Stimulated activated naive B cell treated with anti-CD40 and anti-IgM and Interleukin-4, amounts not matched to agents 10 μg/mL and 1 μg/mL and 100 μg/mL, for 72 hours (primary cell): ENCODE measurements around the gene CROCC2.

Source experiments
- ATAC-seq, 2 donors: fragments of 150-1000 bp; cut with Tn5 transposase; replicated peaks; 2 replicates each; pipeline ENCODE4 v1.10.0; 2021; ENCODE audit warnings: moderate library complexity in 1 of 2
- DNase-seq: peaks from one replicate; pipeline ENCODE4 v3.0.0; 2021
- H3K27ac Mint-ChIP-seq: one replicate; pipeline ENCODE4 v1.8.0; 2022; ENCODE audit warnings: mild to moderate bottlenecking, mixed read lengths
- H3K27me3 Mint-ChIP-seq, 2 donors: one replicate each; pipeline ENCODE4 v1.8.0; 2022; ENCODE audit warnings: mixed read lengths in 2 of 2
- H3K36me3 Mint-ChIP-seq, 2 donors: one replicate each; pipeline ENCODE4 v1.8.0; 2022; ENCODE audit warnings: mixed read lengths in 2 of 2, mild to moderate bottlenecking in 1 of 2
- H3K4me1 Mint-ChIP-seq, 2 donors: one replicate each; pipeline ENCODE4 v1.8.0; 2022; ENCODE audit warnings: mixed read lengths in 2 of 2, mild to moderate bottlenecking in 1 of 2
- H3K4me3 Mint-ChIP-seq, 2 donors: one replicate each; pipeline ENCODE4 v1.8.0; 2022; ENCODE audit warnings: mild to moderate bottlenecking in 2 of 2, mixed read lengths in 2 of 2, moderate library complexity in 1 of 2
- H3K9me3 Mint-ChIP-seq, 2 donors: one replicate each; pipeline ENCODE4 v1.8.0; 2022; ENCODE audit warnings: mixed read lengths in 2 of 2, mild to moderate bottlenecking in 1 of 2

CROCC2 gene

GRCh38 chr2:240906141-240906910, at the start of gene CROCC2:
CROCC2 (plus strand) TSS chr2:240906336; CDS start chr2:240906514, 178 bp downstream.
- no peak for ATAC-seq
- peaks cover 4 to 19% of the 10 kb centered on the region in 2 donors for H3K27me3 Mint-ChIP-seq
- no peak within 1 kb of the TSS for H3K27ac Mint-ChIP-seq
- no peak within 1 kb of the TSS for H3K4me3 Mint-ChIP-seq
- H3K36me3 Mint-ChIP-seq: no peaks in the 10 kb centered on the region
- no peaks in the 10 kb centered on the region for H3K9me3 Mint-ChIP-seq
- H3K4me1 Mint-ChIP-seq: no peaks in the 10 kb centered on the region
- DNase-seq: no peak

- ATAC-seq: no peak
- Mint-ChIP-seq H3K4me3 (no peak overlapping the region), H3K4me1 (no peaks in the 10 kb centered on the region), H3K27me3 (peaks cover 11 to 30% of the 10 kb centered on the region in 2 donors), H3K9me3 (peaks cover 4 to 8% of the 10 kb centered on the region in 2 donors), H3K27ac (no peak overlapping the region), H3K36me3 (peaks cover 0 to 3% of the 10 kb centered on the region in 2 donors)
- DNase-seq: no peak
Measured at GRCh38 chr2:240857039-240858008, 48.8 kb upstream of the CROCC2 start.

- DNase-seq: no peak
- peaks cover 4 to 8% of the 10 kb centered on the region in 2 donors for H3K9me3 Mint-ChIP-seq
- ATAC-seq: no peak
Measured at GRCh38 chr2:240858321-240858720, 47.8 kb upstream of the CROCC2 start.

GRCh38 chr2:240858871-240859270, 47.3 kb upstream of the CROCC2 start:
- peaks cover 9 to 26% of the 10 kb centered on the region in 2 donors for H3K27me3 Mint-ChIP-seq
- no peaks in the 10 kb centered on the region for H3K4me1 Mint-ChIP-seq
- DNase-seq (no peak), ATAC-seq (no peak)
- H3K36me3 Mint-ChIP-seq: peaks cover 0 to 3% of the 10 kb centered on the region in 2 donors
- H3K27ac Mint-ChIP-seq: no peak overlapping the region
- peaks cover 3 to 4% of the 10 kb centered on the region in 2 donors for H3K9me3 Mint-ChIP-seq
- H3K4me3 Mint-ChIP-seq: no peak overlapping the region

More at GRCh38 chr2:240858321-240858720, 47.8 kb upstream of the CROCC2 start:
- H3K36me3 Mint-ChIP-seq: peaks cover 0 to 3% of the 10 kb centered on the region in 2 donors
- H3K27ac Mint-ChIP-seq: no peak overlapping the region
- H3K4me3 Mint-ChIP-seq: no peak overlapping the region
- no peaks in the 10 kb centered on the region for H3K4me1 Mint-ChIP-seq
- peaks cover 9 to 26% of the 10 kb centered on the region in 2 donors for H3K27me3 Mint-ChIP-seq

DNA sequence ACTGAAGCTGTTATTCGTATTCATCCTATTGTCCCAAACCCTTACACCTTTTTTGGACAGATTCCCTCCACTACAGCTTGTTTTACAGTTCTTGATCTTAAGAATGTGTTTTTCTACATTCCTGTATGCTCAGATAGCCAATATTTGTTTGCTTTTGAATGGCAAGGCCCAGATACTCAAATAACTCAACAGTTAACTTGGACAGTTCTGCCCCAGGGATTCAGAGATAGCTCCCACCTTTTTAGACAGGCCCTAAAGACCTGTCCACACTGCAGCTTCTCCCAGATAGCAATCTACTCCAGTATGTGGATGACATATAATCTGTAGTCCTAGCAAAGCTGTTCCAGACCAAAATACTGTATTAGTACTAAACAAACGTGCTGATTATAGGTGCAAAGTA, 44.6 kb upstream of the CROCC2 start:
- Mint-ChIP-seq H3K36me3 (no peaks in the 10 kb centered on the region), H3K27me3 (peaks cover 15 to 22% of the 10 kb centered on the region in 2 donors), H3K4me1 (peaks cover 0 to 3% of the 10 kb centered on the region in 2 donors), H3K4me3 (no peak overlapping the region), H3K9me3 (no peaks in the 10 kb centered on the region), H3K27ac (no peak overlapping the region)
- DNase-seq (no peak), ATAC-seq (no peak)

- peaks cover 0 to 3% of the 10 kb centered on the region in 2 donors for H3K4me1 Mint-ChIP-seq
- no peak for DNase-seq
- no peaks in the 10 kb centered on the region for H3K36me3 Mint-ChIP-seq
- H3K27ac Mint-ChIP-seq: no peak overlapping the region
- no peaks in the 10 kb centered on the region for H3K9me3 Mint-ChIP-seq
- H3K27me3 Mint-ChIP-seq: peaks cover 8 to 14% of the 10 kb centered on the region in 2 donors
- no peak for ATAC-seq
- H3K4me3 Mint-ChIP-seq: no peak overlapping the region
Measured at GRCh38 chr2:240864475-240864874, 41.7 kb upstream of the CROCC2 start.

- DNase-seq (no peak), ATAC-seq (no peak)
- Mint-ChIP-seq H3K27me3 (peaks cover 6 to 16% of the 10 kb centered on the region in 2 donors), H3K9me3 (no peaks in the 10 kb centered on the region), H3K4me1 (peaks cover 0 to 3% of the 10 kb centered on the region in 2 donors), H3K4me3 (no peak overlapping the region), H3K36me3 (no peaks in the 10 kb centered on the region), H3K27ac (no peak overlapping the region)
Measured at GRCh38 chr2:240865391-240865790, 40.7 kb upstream of the CROCC2 start.

GRCh38 chr2:240868286-240869108, 37.6 kb upstream of the CROCC2 start, which contains the start of gene AGXT:
AGXT (plus strand) TSS chr2:240868824; CDS start chr2:240868866, 42 bp downstream.
- H3K4me1 Mint-ChIP-seq: peaks cover 0 to 3% of the 10 kb centered on the region in 2 donors
- no peaks in the 10 kb centered on the region for H3K36me3 Mint-ChIP-seq
- H3K4me3 Mint-ChIP-seq: no peak within 1 kb of the TSS
- peaks cover 6 to 25% of the 10 kb centered on the region in 2 donors for H3K27me3 Mint-ChIP-seq
- no peaks in the 10 kb centered on the region for H3K9me3 Mint-ChIP-seq
- ATAC-seq (no peak), DNase-seq (no peak)
- H3K27ac Mint-ChIP-seq: no peak within 1 kb of the TSS

DNA sequence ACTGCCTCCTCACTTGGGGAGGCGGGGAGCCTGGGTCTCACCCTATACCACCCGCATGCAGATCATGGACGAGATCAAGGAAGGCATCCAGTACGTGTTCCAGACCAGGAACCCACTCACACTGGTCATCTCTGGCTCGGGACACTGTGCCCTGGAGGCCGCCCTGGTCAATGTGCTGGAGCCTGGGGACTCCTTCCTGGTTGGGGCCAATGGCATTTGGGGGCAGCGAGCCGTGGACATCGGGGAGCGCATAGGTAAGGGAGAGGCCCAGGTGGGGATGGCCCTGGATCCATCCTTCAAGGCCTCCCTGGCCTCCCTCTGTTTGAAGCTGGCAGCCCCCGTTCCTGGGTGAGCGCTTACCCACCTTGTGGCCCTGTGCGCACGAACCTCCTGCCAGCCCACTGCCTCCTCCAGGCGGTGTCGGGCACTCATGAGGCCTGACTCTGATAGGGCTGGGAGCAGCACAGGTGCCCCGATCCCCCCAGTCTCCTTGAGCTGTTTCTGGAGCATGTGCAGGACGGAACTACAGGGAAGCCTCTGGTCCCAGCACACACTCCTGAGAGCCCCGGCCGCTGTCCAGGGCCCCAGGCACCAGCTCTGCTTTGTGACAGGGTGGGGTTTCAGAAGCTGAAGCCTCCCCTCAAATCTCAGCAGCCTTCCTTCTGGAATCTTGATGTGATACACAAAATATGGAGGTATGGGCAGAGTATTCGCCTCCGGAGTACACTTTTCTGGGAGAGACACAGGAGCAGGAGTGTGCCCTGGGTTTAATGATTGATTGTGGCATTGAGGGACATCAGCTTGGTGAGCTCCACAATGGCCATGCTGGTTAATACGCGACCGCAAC, 36.8 kb upstream of the CROCC2 start:
- no peaks in the 10 kb centered on the region for H3K9me3 Mint-ChIP-seq
- no peak for DNase-seq
- no peak overlapping the region for H3K4me3 Mint-ChIP-seq
- peaks cover 6 to 25% of the 10 kb centered on the region in 2 donors for H3K27me3 Mint-ChIP-seq
- peaks cover 0 to 3% of the 10 kb centered on the region in 2 donors for H3K4me1 Mint-ChIP-seq
- no peak overlapping the region for H3K27ac Mint-ChIP-seq
- no peak for ATAC-seq
- H3K36me3 Mint-ChIP-seq: no peaks in the 10 kb centered on the region

DNA sequence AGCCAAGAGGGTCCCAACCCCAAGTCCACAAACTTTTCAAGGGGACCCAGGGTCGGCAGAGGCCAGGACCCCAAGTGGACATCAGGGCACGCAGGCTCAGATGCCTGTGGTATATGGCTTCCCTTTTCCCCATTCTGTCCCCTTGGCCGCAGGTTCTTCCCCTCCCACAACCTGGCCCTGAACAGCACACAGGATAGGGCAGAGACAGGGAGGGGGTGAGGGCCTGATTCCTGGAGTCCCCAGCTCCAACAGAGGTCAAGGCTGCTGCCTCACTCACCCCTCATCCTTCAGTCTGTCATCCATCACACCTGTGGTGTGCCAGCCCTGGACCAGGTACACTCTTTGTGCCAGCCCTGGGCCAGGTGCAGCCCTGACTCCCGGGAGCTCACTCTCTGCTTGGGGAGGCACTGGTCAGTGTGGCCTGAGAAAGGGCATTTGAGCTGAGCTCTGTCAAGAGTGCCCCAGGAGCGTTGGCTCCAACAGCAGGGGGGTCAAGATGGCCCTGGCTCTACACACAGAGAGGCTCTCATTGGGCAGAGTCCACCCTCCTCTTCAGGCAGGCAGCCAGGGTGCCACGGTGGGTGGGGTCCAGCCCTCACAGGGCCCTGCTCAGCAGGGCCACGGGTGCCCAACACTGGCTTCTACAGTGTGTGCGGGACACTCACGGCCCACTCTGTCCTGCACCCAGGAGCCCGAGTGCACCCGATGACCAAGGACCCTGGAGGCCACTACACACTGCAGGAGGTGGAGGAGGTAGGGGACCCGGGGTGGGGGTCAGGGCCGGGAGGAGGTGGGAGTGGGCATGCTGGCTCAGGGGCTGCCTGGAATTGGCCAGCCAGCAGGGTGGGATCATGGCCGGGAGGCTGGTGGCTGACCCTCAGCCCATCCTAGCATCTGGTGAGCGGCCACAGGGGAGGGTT, 35.9 kb upstream of the CROCC2 start:
- Mint-ChIP-seq H3K36me3 (no peaks in the 10 kb centered on the region), H3K9me3 (no peaks in the 10 kb centered on the region), H3K27me3 (peaks cover 4 to 23% of the 10 kb centered on the region in 2 donors), H3K4me1 (peaks cover 0 to 3% of the 10 kb centered on the region in 2 donors), H3K27ac (no peak overlapping the region), H3K4me3 (no peak overlapping the region)
- no peak for DNase-seq
- no peak for ATAC-seq

DNA sequence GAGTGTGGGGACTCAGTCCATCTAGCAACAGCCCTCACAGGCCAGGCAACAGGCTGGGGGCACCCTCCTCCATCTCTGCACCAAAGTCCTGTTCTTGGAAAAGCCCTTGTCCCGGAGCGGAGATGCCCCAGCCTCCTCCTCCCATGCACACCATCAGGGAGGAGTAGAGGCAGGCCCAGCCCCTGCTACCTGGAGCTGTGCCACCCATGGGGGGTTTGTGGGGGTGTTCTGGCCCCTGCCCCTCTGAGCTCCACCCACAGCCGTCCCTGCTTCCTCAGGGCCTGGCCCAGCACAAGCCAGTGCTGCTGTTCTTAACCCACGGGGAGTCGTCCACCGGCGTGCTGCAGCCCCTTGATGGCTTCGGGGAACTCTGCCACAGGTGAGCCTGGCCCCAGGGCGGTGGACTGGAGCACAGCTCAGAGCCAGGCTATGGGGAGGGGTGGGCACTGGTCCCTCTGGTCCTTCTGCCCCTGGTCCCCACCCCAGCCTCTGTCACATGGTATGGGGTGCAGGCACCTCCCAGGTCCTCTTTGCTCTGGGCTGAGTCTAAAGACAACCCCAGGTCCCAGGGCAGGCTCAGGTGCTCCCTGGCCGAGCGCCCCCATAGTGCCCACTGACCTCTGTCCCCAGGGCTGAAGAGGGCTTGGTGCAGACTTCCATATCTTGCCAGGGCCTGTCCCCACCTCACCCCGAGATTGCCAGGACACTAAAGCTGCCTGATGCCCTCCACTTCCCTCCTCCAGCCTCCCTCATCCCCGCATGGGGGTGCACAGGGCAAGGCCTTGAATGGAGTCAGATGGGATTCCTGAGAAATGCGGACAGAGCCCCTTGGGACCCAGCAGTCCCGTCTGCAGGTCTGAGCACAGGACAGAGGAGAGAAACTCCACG, 34.8 kb upstream of the CROCC2 start:
- Mint-ChIP-seq H3K36me3 (no peaks in the 10 kb centered on the region), H3K4me3 (no peak overlapping the region)

More for the DNA sequence above, 34.8 kb upstream of the CROCC2 start:
- Mint-ChIP-seq H3K9me3 (no peaks in the 10 kb centered on the region), H3K27me3 (peaks cover 0 to 22% of the 10 kb centered on the region in 2 donors), H3K27ac (no peak overlapping the region), H3K4me1 (no peaks in the 10 kb centered on the region)
- DNase-seq (no peak), ATAC-seq (no peak)
